HL-60 (cell line): Measurements from ENCODE around the gene FRRS1.

Experiments
- DNase-seq, 2 experiments: peaks; one replicate each; pipeline ENCODE4 v3.0.0-alpha.2; 2010 to 2020; ENCODE audit warnings: low read depth in 1 of 2, low spot score in 1 of 2
- H3K27ac ChIP-seq: fragments of 250-450 bp; sonication (Bioruptor Pico); replicated peaks from 2 replicates; pipeline ENCODE4 v1.5.1; 2020; ENCODE audit warnings: mild to moderate bottlenecking, moderate library complexity
- H3K27me3 ChIP-seq: fragments of 250-450 bp; sonication (Bioruptor Pico); 2 replicates; pipeline ENCODE4 v1.5.1; 2021; ENCODE audit warnings: mild to moderate bottlenecking, moderate library complexity; ENCODE audit not compliant: insufficient read depth, poor library complexity, severe bottlenecking
- H3K4me3 ChIP-seq: replicated peaks from 2 replicates; pipeline ENCODE4 v1.5.1; 2011; ENCODE audit warnings: mild to moderate bottlenecking, control low read depth, low read length; ENCODE audit not compliant: insufficient read depth
- CTCF ChIP-seq: IDR thresholded peaks from one replicate; pipeline ENCODE4 v1.5.1; 2011; ENCODE audit warnings: low read length, control low read depth, inconsistent platforms; ENCODE audit not compliant: insufficient read depth
- GABPA ChIP-seq: IDR thresholded peaks from 2 replicates; pipeline ENCODE4 v1.6.1; 2012; ENCODE audit warnings: low read depth
- POLR2AphosphoS5 ChIP-seq: IDR thresholded peaks from 2 replicates; pipeline ENCODE4 v1.6.1; 2012; ENCODE audit warnings: low read depth
- REST ChIP-seq: IDR thresholded peaks from 2 replicates; pipeline ENCODE4 v1.6.1; 2012; ENCODE audit warnings: low read depth; ENCODE audit not compliant: insufficient replicate concordance
- SPI1 ChIP-seq: IDR thresholded peaks from 2 replicates; pipeline ENCODE4 v1.6.1; 2012; ENCODE audit warnings: low read depth, mild to moderate bottlenecking, borderline replicate concordance

Gene FRRS1

GRCh38 chr1:99727575-99728185, 38.8 kb downstream of the FRRS1 start:
- TF ChIP-seq GABPA (no peak), SPI1 (no peak), CTCF (no peak), POLR2AphosphoS5 (no peak), REST (no peak)
- H3K27ac ChIP-seq, result no peak overlapping the region
- no peak overlapping the region for H3K4me3 ChIP-seq
- DNase-seq, result peak in 1 of 2 experiments; percentile 15
- H3K27me3 ChIP-seq, result no peaks in the 10 kb centered on the region

- no peak for DNase-seq
- TF ChIP-seq REST (no peak), CTCF (no peak), SPI1 (no peak), POLR2AphosphoS5 (no peak), GABPA (no peak)
- Histone ChIP-seq H3K27ac (no peak overlapping the region), H3K4me3 (no peak overlapping the region), H3K27me3 (no peaks in the 10 kb centered on the region)
Measured at GRCh38 chr1:99726818-99727217, 39.6 kb downstream of the FRRS1 start.

- TF ChIP-seq CTCF, result no peak
- TF ChIP-seq POLR2AphosphoS5, result no peak
- TF ChIP-seq GABPA, result no peak
- no peak for TF ChIP-seq SPI1
- TF ChIP-seq REST, result no peak
- Histone ChIP-seq H3K27me3 (no peaks in the 10 kb centered on the region), H3K4me3 (no peak overlapping the region), H3K27ac (no peak overlapping the region)
- no peak for DNase-seq
Measured at GRCh38 chr1:99726407-99726806, 40.0 kb downstream of the FRRS1 start.
